Fibroblast of skin of right quadriceps (primary cell): ENCODE measurements around the gene EWSR1.
"Not testable (repeated sequence)": the region's sequence is repeated elsewhere in the genome, so short reads cannot be mapped to it uniquely, and the experiment has no call there.

Experiments
- DNase-seq: peaks from one replicate; pipeline ENCODE4 v3.0.0-alpha.2; 2013

Gene EWSR1

GRCh38 chr22:29267858-29268510 lies at the start of gene EWSR1, which contains the start of gene RHBDD3:
TSS of gene EWSR1 (plus strand) at chr22:29268268. CDS start at chr22:29268337, 69 bp downstream.
TSS of gene RHBDD3 (minus strand) at chr22:29267981. CDS start at chr22:29265626, 2,355 bp downstream.
- DNase-seq, result peak; percentile 98

- DNase-seq, result no peak
Observed at GRCh38 chr22:29218758-29219408, 49.2 kb upstream of the EWSR1 start.

- not testable (repeated sequence) for DNase-seq
Observed at GRCh38 chr22:29219409-29219782, 48.7 kb upstream of the EWSR1 start.

GRCh38 chr22:29219881-29220670 lies 48.0 kb upstream of the EWSR1 start:
- DNase-seq, result no peak

GRCh38 chr22:29224121-29224858 lies 43.8 kb upstream of the EWSR1 start:
- peak; percentile 38 for DNase-seq

- DNase-seq, result no peak
Observed at GRCh38 chr22:29224859-29225410, 43.1 kb upstream of the EWSR1 start.

- DNase-seq, result no peak
Observed at GRCh38 chr22:29225422-29226090, 42.5 kb upstream of the EWSR1 start.

GRCh38 chr22:29226351-29226981 lies 41.6 kb upstream of the EWSR1 start:
- DNase-seq, result no peak

- DNase-seq, result no peak
Observed at GRCh38 chr22:29230972-29231875, 36.8 kb upstream of the EWSR1 start.

GRCh38 chr22:29231971-29232959 lies 35.8 kb upstream of the EWSR1 start:
- DNase-seq, result no peak

- no peak for DNase-seq
Observed at GRCh38 chr22:29233277-29233877, 34.7 kb upstream of the EWSR1 start.

- not testable (repeated sequence) for DNase-seq
Observed at GRCh38 chr22:29240481-29240880, 27.6 kb upstream of the EWSR1 start.

GRCh38 chr22:29243874-29244446 lies 24.1 kb upstream of the EWSR1 start:
- DNase-seq, result no peak

GRCh38 chr22:29244785-29245625 lies 23.1 kb upstream of the EWSR1 start:
- no peak for DNase-seq

- DNase-seq, result peak; percentile 51
Observed at GRCh38 chr22:29245626-29246385, 22.3 kb upstream of the EWSR1 start.

GRCh38 chr22:29247891-29248290 lies 20.2 kb upstream of the EWSR1 start:
- DNase-seq, result not testable (repeated sequence)

GRCh38 chr22:29251265-29251664 lies 16.8 kb upstream of the EWSR1 start:
- DNase-seq, result no peak
